H4 (cell line): ENCODE results near the gene IRS1. TPM values are rescaled to one million over a fixed set of nuclear protein-coding genes. Genes with fewer than 3 reads are reported as not detected.

Experiments
- DNase-seq: peaks from one replicate; pipeline ENCODE4 v3.0.0-alpha.2; 2015; ENCODE audit warnings: low spot score
- total RNA-seq: library from RNA; depleted of rRNA; stranded (reverse); fragments of >200 nt; shearing (Covaris generic); gene quantifications from 2 replicates; pipeline ENCODE4 v1.2.3, GENCODE V29; 2014

Gene IRS1
- total RNA-seq, 1 experiment from 2014 or later, result 6.0 TPM

GRCh38 chr2:226756131-226756530 is 43.5 kb downstream of the IRS1 start:
- peak; percentile 22 for DNase-seq

- DNase-seq, result no peak
Measured at GRCh38 chr2:226755631-226756030, 44.0 kb downstream of the IRS1 start.

GRCh38 chr2:226754821-226755604 is 44.6 kb downstream of the IRS1 start:
- DNase-seq, result peak; percentile 30

- no peak for DNase-seq
Measured at GRCh38 chr2:226752887-226753286, 46.7 kb downstream of the IRS1 start.

- no peak for DNase-seq
Measured at GRCh38 chr2:226747288-226747687, 52.3 kb downstream of the IRS1 start.

GRCh38 chr2:226746196-226746800 is 53.3 kb downstream of the IRS1 start:
- DNase-seq, result no peak

GRCh38 chr2:226743915-226744314 is 55.7 kb downstream of the IRS1 start:
- no peak for DNase-seq

GRCh38 chr2:226742347-226742746 is 57.3 kb downstream of the IRS1 start:
- DNase-seq, result no peak

GRCh38 chr2:226740039-226740648 is 59.5 kb downstream of the IRS1 start:
- no peak for DNase-seq

- no peak for DNase-seq
Measured at GRCh38 chr2:226739545-226740030, 60.0 kb downstream of the IRS1 start.

GRCh38 chr2:226738821-226739544 is 60.6 kb downstream of the IRS1 start:
- DNase-seq, result no peak

GRCh38 chr2:226738191-226738820 is 61.3 kb downstream of the IRS1 start:
- no peak for DNase-seq

GRCh38 chr2:226736382-226736781 is 63.2 kb downstream of the IRS1 start:
- DNase-seq, result no peak

- DNase-seq, result no peak
Measured at GRCh38 chr2:226733927-226734564, 65.6 kb downstream of the IRS1 start.

GRCh38 chr2:226733189-226733858 is 66.3 kb downstream of the IRS1 start:
- DNase-seq, result no peak

- no peak for DNase-seq
Measured at GRCh38 chr2:226732478-226733188, 67.0 kb downstream of the IRS1 start.

GRCh38 chr2:226730481-226730880 is 69.1 kb downstream of the IRS1 start:
- peak; percentile 22 for DNase-seq

- DNase-seq, result no peak
Measured at GRCh38 chr2:226728996-226729395, 70.6 kb downstream of the IRS1 start.

GRCh38 chr2:226727251-226727650 is 72.4 kb downstream of the IRS1 start:
- no peak for DNase-seq

- no peak for DNase-seq
Measured at GRCh38 chr2:226726546-226726945, 73.1 kb downstream of the IRS1 start.
